WERI-Rb-1 (cell line): Measurements from ENCODE around the gene CFAP299.

Experiments
- DNase-seq: peaks from one replicate; pipeline ENCODE4 v3.0.0-alpha.2; 2020
- H3K27ac ChIP-seq: fragments of 250-450 bp; sonication (Bioruptor Pico); 2 replicates; pipeline ENCODE4 v1.5.1; 2020; ENCODE audit warnings: mild to moderate bottlenecking, moderate library complexity
- H3K27me3 ChIP-seq: fragments of 250-450 bp; sonication (Bioruptor Pico); 2 replicates; pipeline ENCODE4 v1.5.1; 2021; ENCODE audit warnings: mild to moderate bottlenecking, low read depth, moderate library complexity; ENCODE audit not compliant: insufficient read depth, severe bottlenecking
- H3K36me3 ChIP-seq: fragments of 250-450 bp; sonication (Bioruptor Pico); 2 replicates; pipeline ENCODE4 v1.5.1; 2020; ENCODE audit warnings: mild to moderate bottlenecking, moderate library complexity
- H3K4me3 ChIP-seq: 2 replicates; pipeline ENCODE4 v1.5.1; 2011; ENCODE audit warnings: low read depth, mild to moderate bottlenecking, control low read depth, low read length
- H3K9me3 ChIP-seq: fragments of 250-450 bp; sonication (Bioruptor Pico); 2 replicates; pipeline ENCODE4 v1.5.1; 2021; ENCODE audit warnings: mild to moderate bottlenecking, moderate library complexity; ENCODE audit not compliant: severe bottlenecking
- CTCF ChIP-seq: IDR thresholded peaks from 2 replicates; pipeline ENCODE4 v1.5.1; 2011; ENCODE audit warnings: low read depth, mild to moderate bottlenecking, control low read depth, inconsistent platforms, low read length

Gene CFAP299

GRCh38 chr4:80385397-80386280 lies 50.1 kb downstream of the CFAP299 start:
- peaks cover under 1% of the 10 kb centered on the region for H3K9me3 ChIP-seq
- H3K4me3 ChIP-seq: no peak overlapping the region
- no peak overlapping the region for H3K27ac ChIP-seq
- no peak for TF ChIP-seq CTCF
- no peaks in the 10 kb centered on the region for H3K36me3 ChIP-seq
- H3K27me3 ChIP-seq: no peaks in the 10 kb centered on the region
- no peak for DNase-seq

DNA sequence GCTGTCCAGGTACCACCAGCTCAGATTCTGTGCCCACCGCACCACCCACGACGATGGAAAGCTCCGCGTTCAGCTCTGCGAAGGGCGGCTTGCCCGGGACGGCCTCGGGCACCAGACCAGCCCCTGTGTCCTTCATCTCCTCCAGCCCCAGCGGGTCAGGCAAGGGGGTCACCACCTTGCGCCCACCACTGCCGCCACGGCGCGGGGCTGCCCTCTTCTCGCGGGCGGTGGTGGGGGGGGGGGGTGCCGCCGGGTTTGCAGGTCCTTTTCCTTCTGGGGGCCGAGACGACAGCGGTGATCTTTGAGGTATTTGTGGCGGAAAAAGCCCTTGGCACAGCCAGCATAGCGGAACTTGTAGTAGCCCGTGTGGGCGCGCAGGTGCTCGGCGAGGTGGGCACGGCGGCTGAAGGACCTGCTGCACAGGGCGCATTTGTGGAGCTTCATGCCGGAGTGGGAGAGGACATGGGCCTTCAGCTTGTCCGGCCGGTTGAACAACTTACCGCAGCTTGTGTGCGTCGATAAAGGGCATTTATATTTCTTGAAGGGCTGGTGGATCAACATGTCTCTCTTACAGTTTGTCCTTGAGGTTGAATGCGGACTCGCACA lies 50.9 kb downstream of the CFAP299 start:
- Histone ChIP-seq H3K27ac (no peak overlapping the region), H3K4me3 (no peak overlapping the region), H3K27me3 (no peaks in the 10 kb centered on the region), H3K9me3 (no peaks in the 10 kb centered on the region), H3K36me3 (no peaks in the 10 kb centered on the region)
- TF ChIP-seq CTCF: no peak
- no peak for DNase-seq

GRCh38 chr4:80387390-80388283 lies 52.1 kb downstream of the CFAP299 start:
- no peak for TF ChIP-seq CTCF
- no peak overlapping the region for H3K27ac ChIP-seq
- H3K9me3 ChIP-seq: no peaks in the 10 kb centered on the region
- no peak for DNase-seq
- H3K27me3 ChIP-seq: no peaks in the 10 kb centered on the region
- no peak overlapping the region for H3K4me3 ChIP-seq
- no peaks in the 10 kb centered on the region for H3K36me3 ChIP-seq

DNA sequence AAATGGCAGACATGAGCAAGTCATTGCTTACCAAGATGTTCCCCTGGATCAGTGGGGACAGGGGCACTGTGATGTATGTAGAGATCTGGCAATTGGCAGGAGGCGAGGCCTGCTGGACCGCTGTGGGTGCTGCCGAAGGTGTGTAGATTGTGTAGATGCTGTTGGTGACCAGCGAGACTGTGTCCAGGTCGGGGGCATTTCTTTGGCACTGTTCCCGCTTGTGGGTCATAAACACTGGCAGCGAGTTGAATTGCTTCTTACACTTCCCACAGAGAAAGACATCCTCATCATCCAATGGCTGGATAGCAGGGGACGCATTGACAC lies 52.7 kb downstream of the CFAP299 start:
- Histone ChIP-seq H3K36me3 (no peaks in the 10 kb centered on the region), H3K9me3 (no peaks in the 10 kb centered on the region), H3K27ac (no peak overlapping the region), H3K4me3 (no peak overlapping the region), H3K27me3 (no peaks in the 10 kb centered on the region)
- no peak for TF ChIP-seq CTCF
- no peak for DNase-seq

DNA sequence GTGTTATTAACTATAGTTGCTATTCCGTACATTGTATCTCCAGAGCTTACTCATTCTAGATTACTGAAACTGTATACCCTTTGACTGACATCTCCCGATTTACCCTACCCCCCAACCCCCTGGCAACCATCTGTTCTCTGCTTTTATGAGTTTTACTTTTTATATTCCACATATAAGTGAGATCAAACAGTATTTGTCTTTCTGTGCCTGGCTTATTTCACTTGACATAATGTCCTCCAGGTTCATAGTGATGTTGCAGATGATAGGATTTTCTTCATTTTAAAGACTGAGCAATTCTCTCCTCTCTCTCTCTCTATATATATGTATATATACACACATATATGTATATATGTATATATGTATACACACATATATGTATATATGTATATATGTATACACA lies 54.6 kb downstream of the CFAP299 start:
- no peak for DNase-seq
- TF ChIP-seq CTCF: no peak
- no peaks in the 10 kb centered on the region for H3K27me3 ChIP-seq
- H3K27ac ChIP-seq: no peak overlapping the region
- H3K4me3 ChIP-seq: no peak overlapping the region
- no peaks in the 10 kb centered on the region for H3K36me3 ChIP-seq
- no peaks in the 10 kb centered on the region for H3K9me3 ChIP-seq
